Keratinocyte (primary cell): ENCODE data around the gene RNF31. TPM values are rescaled to one million over a fixed set of nuclear protein-coding genes. Genes with fewer than 3 reads are reported as not detected.

Experiments used
- DNase-seq: peaks from one replicate; pipeline ENCODE4 v3.0.0-alpha.2; 2011; ENCODE audit warnings: low read depth, missing footprints, low spot score
- FAIRE-seq: peaks from 2 replicates; lab custom pipeline; 2011; peaks lifted over from hg19 to GRCh38; lab: Jason Lieb, UNC
- H2AFZ ChIP-seq: 2 replicates; pipeline ENCODE4 v1.6.0; 2012; ENCODE audit warnings: low read length, control low read depth, inconsistent platforms; ENCODE audit not compliant: control insufficient read depth
- H3K27ac ChIP-seq: 2 replicates; pipeline ENCODE4 v1.5.1; 2011; ENCODE audit warnings: low read length; ENCODE audit not compliant: control insufficient read depth, insufficient read depth
- H3K27me3 ChIP-seq: 3 replicates; pipeline ENCODE4 v1.6.0; 2011; ENCODE audit warnings: low read length; ENCODE audit not compliant: control insufficient read depth, insufficient read depth; ENCODE audit errors: extremely low read depth
- H3K36me3 ChIP-seq, 2 experiments: 2 replicates in 1 of 2; 3 replicates in 1 of 2; pipeline ENCODE4 v1.5.1; 2011; ENCODE audit warnings: low read length in 2 of 2, mild to moderate bottlenecking in 1 of 2; ENCODE audit not compliant: control insufficient read depth in 2 of 2, insufficient read depth in 2 of 2; ENCODE audit errors: extremely low read depth in 1 of 2
- H3K4me1 ChIP-seq: 3 replicates; pipeline ENCODE4 v1.5.1; 2011; ENCODE audit warnings: low read length; ENCODE audit not compliant: control insufficient read depth, insufficient read depth; ENCODE audit errors: extremely low read depth
- H3K4me2 ChIP-seq: 3 replicates; pipeline ENCODE4 v1.6.0; 2011; ENCODE audit warnings: low read depth, low read length; ENCODE audit not compliant: control insufficient read depth, insufficient read depth; ENCODE audit errors: extremely low read depth
- H3K4me3 ChIP-seq, 3 experiments: fragments of 200-600 bp in 1 of 3; sonication (generic) in 1 of 3; 2 replicates in 2 of 3; 3 replicates in 1 of 3; pipeline ENCODE4 v1.5.1; 2011 to 2016; ENCODE audit warnings: low read length in 3 of 3, mild to moderate bottlenecking in 3 of 3, control low read depth in 2 of 3, inconsistent platforms in 1 of 3, low read depth in 1 of 3, mixed read lengths in 1 of 3, mixed run types in 1 of 3, moderate library complexity in 1 of 3; ENCODE audit not compliant: control insufficient read depth in 2 of 3, insufficient read depth in 2 of 3; ENCODE audit errors: extremely low read depth in 1 of 3
- H3K79me2 ChIP-seq: 2 replicates; pipeline ENCODE4 v1.6.0; 2012; ENCODE audit warnings: low read length; ENCODE audit not compliant: control insufficient read depth, insufficient read depth
- H3K9ac ChIP-seq: 3 replicates; pipeline ENCODE4 v1.6.0; 2011; ENCODE audit warnings: low read length; ENCODE audit not compliant: control insufficient read depth, insufficient read depth; ENCODE audit errors: extremely low read depth
- H3K9me1 ChIP-seq: 3 replicates; pipeline ENCODE4 v1.6.0; 2011; ENCODE audit warnings: low read length; ENCODE audit not compliant: control insufficient read depth, insufficient read depth; ENCODE audit errors: extremely low read depth
- H3K9me3 ChIP-seq: 2 replicates; pipeline ENCODE4 v1.5.1; 2012; ENCODE audit warnings: low read depth, low read length; ENCODE audit not compliant: control insufficient read depth
- H4K20me1 ChIP-seq: 3 replicates; pipeline ENCODE4 v1.6.0; 2011; ENCODE audit warnings: low read length; ENCODE audit not compliant: control insufficient read depth, insufficient read depth; ENCODE audit errors: extremely low read depth
- EZH2 ChIP-seq: IDR thresholded peaks from one replicate; pipeline ENCODE4 v1.6.1; 2012; ENCODE audit warnings: inconsistent platforms, mild to moderate bottlenecking, low read length, moderate library complexity
- dilution Hi-C: fragments of 300-500 bp; cut with MboI; formaldehyde crosslinking; loops from one replicate; pipeline ENCODE4 v1.7.0; 2020; ENCODE audit warnings: low sequenced_read_pairs; ENCODE audit not compliant: extremely low pct_ligation_motif_present
- polyA plus RNA-seq, 5 experiments: library from polyadenylated mRNA; depleted of rRNA in 3 of 5; stranded (reverse) in 3 of 5; stranded (forward) in 1 of 5; unstranded in 1 of 5; fragments of >200 nt; gene quantifications; 1 replicate in 1 of 5; 2 replicates in 3 of 5; 3 replicates in 1 of 5; pipeline versions ENCODE4 v1.2.1 to v1.2.3, GENCODE V29; 2011 to 2012; ENCODE audit warnings: missing spikeins in 2 of 5, low read depth in 1 of 5, low replicate concordance in 1 of 5
- TF ChIP-seq, protein P1 (sequence below), 3 experiments: IDR thresholded peaks in 1 of 3; conservative IDR thresholded peaks in 1 of 3; optimal IDR thresholded peaks in 1 of 3; 2 replicates in 2 of 3; 3 replicates in 1 of 3; pipeline versions ENCODE3 to v1.5.1; 2011; ENCODE audit warnings: low read length in 3 of 3, mild to moderate bottlenecking in 3 of 3, moderate library complexity in 2 of 3, control low read depth in 1 of 3, inconsistent platforms in 1 of 3; ENCODE audit not compliant: insufficient read depth in 2 of 3; ENCODE audit errors: extremely low read depth in 1 of 3

The RNF31 gene
- polyA plus RNA-seq, 1 donor (not counting 4 experiments of a cell fraction or from before 2014, with no cell fraction given) = 17.4 TPM

DNA sequence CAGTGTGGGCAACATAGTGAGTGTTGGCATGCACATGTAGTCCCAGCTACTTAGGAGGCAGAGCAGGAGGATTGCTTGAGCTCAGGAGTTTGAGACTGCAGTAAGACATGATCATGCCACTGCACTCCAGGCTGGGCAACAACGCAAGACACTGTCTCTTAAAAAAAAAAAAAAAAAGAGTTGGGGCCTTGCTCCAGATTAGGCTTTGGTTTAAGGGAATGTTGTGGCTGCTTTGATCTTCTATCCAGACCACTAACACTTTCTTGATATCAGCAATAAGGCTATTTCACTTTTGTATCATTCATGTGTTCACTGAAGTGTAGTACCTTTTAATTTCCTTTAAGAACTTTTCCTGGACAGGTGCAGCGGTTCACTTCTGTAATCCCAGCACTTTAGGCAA, 19.6 kb upstream of the RNF31 start:
- FAIRE-seq = no peak
- dilution Hi-C loops = no loop called here

DNA sequence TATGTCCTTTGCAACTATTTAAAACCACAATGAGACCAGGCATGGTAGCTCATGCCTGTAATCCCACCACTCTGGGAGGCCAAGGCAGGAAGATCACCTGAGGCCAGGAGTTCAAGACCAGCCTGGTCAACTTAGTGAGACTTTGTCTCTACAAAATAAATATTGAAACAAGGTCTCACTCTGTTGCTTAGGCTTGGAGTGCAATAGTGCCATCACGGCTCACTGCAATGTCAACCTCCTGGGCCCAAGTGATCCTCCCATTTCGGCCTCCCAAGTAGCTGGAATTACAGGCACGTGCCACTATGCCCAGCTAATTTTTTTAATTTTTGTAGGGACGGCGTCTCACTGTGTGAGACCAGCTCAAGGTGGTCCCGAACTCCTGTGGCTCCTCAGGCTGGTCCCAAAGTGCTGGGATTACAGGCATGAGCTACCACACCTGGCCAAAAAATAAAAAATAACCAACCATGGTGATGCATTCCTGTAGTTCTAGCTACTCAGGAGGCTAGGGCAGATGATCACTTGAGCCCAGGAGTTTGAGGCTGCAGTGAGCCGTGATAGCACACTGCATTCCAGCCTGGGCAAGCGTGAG, 17.8 kb upstream of the RNF31 start:
- TF ChIP-seq, protein P1, sequence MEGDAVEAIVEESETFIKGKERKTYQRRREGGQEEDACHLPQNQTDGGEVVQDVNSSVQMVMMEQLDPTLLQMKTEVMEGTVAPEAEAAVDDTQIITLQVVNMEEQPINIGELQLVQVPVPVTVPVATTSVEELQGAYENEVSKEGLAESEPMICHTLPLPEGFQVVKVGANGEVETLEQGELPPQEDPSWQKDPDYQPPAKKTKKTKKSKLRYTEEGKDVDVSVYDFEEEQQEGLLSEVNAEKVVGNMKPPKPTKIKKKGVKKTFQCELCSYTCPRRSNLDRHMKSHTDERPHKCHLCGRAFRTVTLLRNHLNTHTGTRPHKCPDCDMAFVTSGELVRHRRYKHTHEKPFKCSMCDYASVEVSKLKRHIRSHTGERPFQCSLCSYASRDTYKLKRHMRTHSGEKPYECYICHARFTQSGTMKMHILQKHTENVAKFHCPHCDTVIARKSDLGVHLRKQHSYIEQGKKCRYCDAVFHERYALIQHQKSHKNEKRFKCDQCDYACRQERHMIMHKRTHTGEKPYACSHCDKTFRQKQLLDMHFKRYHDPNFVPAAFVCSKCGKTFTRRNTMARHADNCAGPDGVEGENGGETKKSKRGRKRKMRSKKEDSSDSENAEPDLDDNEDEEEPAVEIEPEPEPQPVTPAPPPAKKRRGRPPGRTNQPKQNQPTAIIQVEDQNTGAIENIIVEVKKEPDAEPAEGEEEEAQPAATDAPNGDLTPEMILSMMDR (optimal IDR thresholded peaks at IDR 0.05 in 1 of 3, IDR thresholded peaks at IDR 0.05 in 1 of 3, conservative IDR thresholded peaks at IDR 0.05 in 1 of 3; ENCODE audit: extremely low read depth in 1 of 3, insufficient read depth in 2 of 3, low read length in 3 of 3) = no peak
- TF ChIP-seq EZH2 = no peak
- Histone ChIP-seq H3K4me3 (no peak overlapping the region), H3K4me1 (peaks cover 8% of the 10 kb centered on the region), H3K9me3 (no peaks in the 10 kb centered on the region), H4K20me1 (no peaks in the 10 kb centered on the region), H3K4me2 (no peak overlapping the region), H3K27ac (no peak overlapping the region), H3K9ac (no peak overlapping the region), H3K79me2 (no peaks in the 10 kb centered on the region), H3K27me3 (no peaks in the 10 kb centered on the region), H3K9me1 (no peaks in the 10 kb centered on the region), H2AFZ (no peak overlapping the region), H3K36me3 (no peaks in the 10 kb centered on the region)
- dilution Hi-C loops = no loop called here
- FAIRE-seq (no peak), DNase-seq (no peak)

More for the DNA sequence above, 19.6 kb upstream of the RNF31 start:
- Histone ChIP-seq H3K79me2 (no peaks in the 10 kb centered on the region), H3K4me1 (peaks cover 7% of the 10 kb centered on the region), H3K27ac (no peak overlapping the region), H2AFZ (no peak overlapping the region), H3K36me3 (peaks cover 0 to 2% of the 10 kb centered on the region in 2 experiments), H3K9me3 (no peaks in the 10 kb centered on the region), H3K27me3 (no peaks in the 10 kb centered on the region), H4K20me1 (no peaks in the 10 kb centered on the region), H3K4me2 (no peak overlapping the region), H3K9me1 (no peaks in the 10 kb centered on the region), H3K9ac (no peak overlapping the region), H3K4me3 (no peak overlapping the region)
- DNase-seq = no peak
- TF ChIP-seq, protein P1 (optimal IDR thresholded peaks at IDR 0.05 in 1 of 3, IDR thresholded peaks at IDR 0.05 in 1 of 3, conservative IDR thresholded peaks at IDR 0.05 in 1 of 3; ENCODE audit: extremely low read depth in 1 of 3, insufficient read depth in 2 of 3, low read length in 3 of 3) = no peak
- no peak for TF ChIP-seq EZH2
